H9 (cell line): Measurements from ENCODE around the gene ITGA7. TPM values are rescaled to one million over a fixed set of nuclear protein-coding genes. Genes with fewer than 3 reads are reported as not detected.

Source experiments
- DNase-seq: peaks from one replicate; pipeline ENCODE4 v3.0.0-alpha.2; 2017
- H2AFZ ChIP-seq: one replicate; pipeline ENCODE4 v1.6.1; 2013; ENCODE audit warnings: mild to moderate bottlenecking, low read length, control low read depth, moderate library complexity
- H2AK5ac ChIP-seq: 2 replicates; pipeline ENCODE4 v1.6.1; 2013; ENCODE audit warnings: low read length, control low read depth, mixed read lengths; ENCODE audit not compliant: insufficient read length
- H2BK120ac ChIP-seq: one replicate; pipeline ENCODE4 v1.6.1; 2013; ENCODE audit warnings: low read depth, mild to moderate bottlenecking, low read length, control low read depth, inconsistent platforms; ENCODE audit not compliant: poor library complexity, severe bottlenecking
- H2BK12ac ChIP-seq: 2 replicates; pipeline ENCODE4 v1.6.1; 2013; ENCODE audit warnings: low read length, control low read depth, mixed read lengths, low read depth; ENCODE audit not compliant: insufficient read length
- H2BK15ac ChIP-seq: 2 replicates; pipeline ENCODE4 v1.6.1; 2013; ENCODE audit warnings: low read depth, low read length, control low read depth
- H2BK20ac ChIP-seq: one replicate; pipeline ENCODE4 v1.6.1; 2013; ENCODE audit warnings: low read depth, mild to moderate bottlenecking, low read length, control low read depth, inconsistent platforms; ENCODE audit not compliant: poor library complexity, severe bottlenecking
- H2BK5ac ChIP-seq: 2 replicates; pipeline ENCODE4 v1.6.1; 2013; ENCODE audit warnings: low read length, control low read depth, mixed read lengths; ENCODE audit not compliant: insufficient read length
- H3K14ac ChIP-seq: 2 replicates; pipeline ENCODE4 v1.6.1; 2013; ENCODE audit warnings: low read length, control low read depth; ENCODE audit not compliant: insufficient read depth
- H3K18ac ChIP-seq: 2 replicates; pipeline ENCODE4 v1.6.1; 2013; ENCODE audit warnings: low read depth, mild to moderate bottlenecking, mixed read lengths, low read length, control low read depth; ENCODE audit not compliant: insufficient read length
- H3K23ac ChIP-seq: 2 replicates; pipeline ENCODE4 v1.6.1; 2013; ENCODE audit warnings: low read length, control low read depth, mixed read lengths, low read depth; ENCODE audit not compliant: insufficient read length
- H3K23me2 ChIP-seq: 2 replicates; pipeline ENCODE4 v1.6.1; 2013; ENCODE audit warnings: low read depth, mild to moderate bottlenecking, mixed read lengths, low read length, control low read depth; ENCODE audit not compliant: insufficient read length, poor library complexity, severe bottlenecking
- H3K27ac ChIP-seq: 2 replicates; pipeline ENCODE4 v1.5.1; 2013; ENCODE audit warnings: low read length, control low read depth, mixed read lengths, low read depth; ENCODE audit not compliant: insufficient read length
- H3K27me3 ChIP-seq: 2 replicates; pipeline ENCODE4 v1.6.1; 2013; ENCODE audit warnings: low read length, control low read depth, inconsistent platforms; ENCODE audit not compliant: insufficient read depth
- H3K4ac ChIP-seq: 2 replicates; pipeline ENCODE4 v1.6.1; 2013; ENCODE audit warnings: low read depth, mild to moderate bottlenecking, control low read depth, inconsistent platforms, low read length, moderate library complexity
- H3K4me1 ChIP-seq: 2 replicates; pipeline ENCODE4 v1.6.1; 2013; ENCODE audit warnings: low read length, control low read depth, inconsistent platforms; ENCODE audit not compliant: insufficient read depth
- H3K4me2 ChIP-seq: 2 replicates; pipeline ENCODE4 v1.6.1; 2013; ENCODE audit warnings: low read length, control low read depth, mixed read lengths; ENCODE audit not compliant: insufficient read length, insufficient read depth
- H3K56ac ChIP-seq: 2 replicates; pipeline ENCODE4 v1.6.1; 2013; ENCODE audit warnings: low read depth, mild to moderate bottlenecking, mixed read lengths, low read length, control low read depth; ENCODE audit not compliant: insufficient read length
- H3K79me1 ChIP-seq: 2 replicates; pipeline ENCODE4 v1.6.1; 2013; ENCODE audit warnings: low read depth, mild to moderate bottlenecking, moderate library complexity, low read length, control low read depth, inconsistent platforms; ENCODE audit not compliant: insufficient read depth, poor library complexity, severe bottlenecking
- H3K79me2 ChIP-seq: 2 replicates; pipeline ENCODE4 v1.6.1; 2013; ENCODE audit warnings: low read length, control low read depth, inconsistent platforms; ENCODE audit not compliant: insufficient read depth
- H3K9ac ChIP-seq: 2 replicates; pipeline ENCODE4 v1.6.1; 2013; ENCODE audit warnings: low read length, control low read depth, mixed read lengths; ENCODE audit not compliant: insufficient read length; ENCODE audit errors: extremely low read depth
- H3K9me3 ChIP-seq: one replicate; pipeline ENCODE4 v1.6.1; 2013; ENCODE audit warnings: low read depth, low read length, inconsistent platforms; ENCODE audit not compliant: control insufficient read depth
- H3T11ph ChIP-seq: one replicate; pipeline ENCODE4 v1.6.1; 2013; ENCODE audit warnings: mild to moderate bottlenecking, low read length, control low read depth, inconsistent platforms
- H4K20me1 ChIP-seq: one replicate; pipeline ENCODE4 v1.6.1; 2013; ENCODE audit not compliant: control insufficient read depth, insufficient read length, insufficient read depth
- H4K5ac ChIP-seq: 2 replicates; pipeline ENCODE4 v1.6.1; 2013; ENCODE audit warnings: low read depth, mild to moderate bottlenecking, mixed read lengths, low read length, control low read depth; ENCODE audit not compliant: insufficient read length
- H4K8ac ChIP-seq: replicated peaks from 2 replicates; pipeline ENCODE4 v1.6.1; 2013; ENCODE audit warnings: low read length, control low read depth, mixed read lengths, low read depth; ENCODE audit not compliant: insufficient read length
- H4K91ac ChIP-seq: 2 replicates; pipeline ENCODE4 v1.6.1; 2013; ENCODE audit warnings: low read depth, mild to moderate bottlenecking, moderate library complexity, mixed read lengths, low read length, control low read depth; ENCODE audit not compliant: insufficient read length
- H3K27ac Mint-ChIP-seq, 3 experiments: 2 replicates in 2 of 3; 3 replicates in 1 of 3; pipeline ENCODE4 v1.8.0; 2020 to 2021; ENCODE audit warnings: mixed read lengths in 3 of 3, mild to moderate bottlenecking in 1 of 3, moderate library complexity in 1 of 3
- H3K27me3 Mint-ChIP-seq: 2 replicates; pipeline ENCODE4 v1.8.0; 2021; ENCODE audit warnings: low read depth, mild to moderate bottlenecking, moderate library complexity, mixed read lengths
- H3K36me3 Mint-ChIP-seq, 3 experiments: 2 replicates in 2 of 3; 3 replicates in 1 of 3; pipeline ENCODE4 v1.8.0; 2020 to 2021; ENCODE audit warnings: low read depth in 3 of 3, mixed read lengths in 3 of 3; ENCODE audit not compliant: insufficient read depth in 1 of 3
- H3K4me1 Mint-ChIP-seq, 2 experiments: 2 replicates each; pipeline ENCODE4 v1.8.0; 2020; ENCODE audit warnings: mixed read lengths in 2 of 2
- H3K4me3 Mint-ChIP-seq, 2 experiments: 2 replicates in 1 of 2; 3 replicates in 1 of 2; pipeline ENCODE4 v1.8.0; 2020 to 2021; ENCODE audit warnings: mild to moderate bottlenecking in 2 of 2, mixed read lengths in 2 of 2, moderate library complexity in 1 of 2
- H3K9me3 Mint-ChIP-seq, 2 experiments: 2 replicates in 1 of 2; 3 replicates in 1 of 2; pipeline ENCODE4 v1.8.0; 2020; ENCODE audit warnings: mild to moderate bottlenecking in 2 of 2, mixed read lengths in 2 of 2, moderate library complexity in 1 of 2
- WGBS: extraction: QIAGEN DNeasy Blood & Tissue Kit; methylation state at CpG from one replicate; pipeline ENCODE4 v1.1.7; 2013; ENCODE audit warnings: missing lambda C conversion rate, low lambda C conversion rate, mixed read lengths; ENCODE audit not compliant: insufficient read length; ENCODE audit errors: extremely low coverage; 5-methylcytosine and 5-hydroxymethylcytosine counted together
- total RNA-seq: library from RNA; stranded (reverse); gene quantifications from 2 replicates; pipeline ENCODE4 v1.2.1, GENCODE V29; 2021
- TF ChIP-seq, protein P1 (sequence below): fragments of 200-600 bp; sonication (generic); conservative IDR thresholded peaks from 3 replicates; pipeline ENCODE4 v1.8.0; 2021; ENCODE audit warnings: antibody characterized with exemption, mild to moderate bottlenecking

Gene ITGA7
- total RNA-seq, 1 experiment from 2014 or later, result 119 TPM

GRCh38 chr12:55700255-55701018 is 7.3 kb downstream of the ITGA7 start:
- Histone ChIP-seq H4K8ac (no peak overlapping the region), H2BK120ac (no peak overlapping the region), H3K9me3 (no peaks in the 10 kb centered on the region), H4K5ac (no peak overlapping the region), H3T11ph (no peak overlapping the region), H3K23ac (no peak overlapping the region), H3K4me1 (no peaks in the 10 kb centered on the region), H4K20me1 (peaks cover 4% of the 10 kb centered on the region), H3K79me1 (peaks cover 5% of the 10 kb centered on the region), H2BK12ac (no peak overlapping the region), H3K14ac (no peak overlapping the region), H3K79me2 (no peaks in the 10 kb centered on the region), H3K23me2 (no peaks in the 10 kb centered on the region), H4K91ac (no peak overlapping the region), H2BK15ac (no peak overlapping the region), H3K27ac (no peak overlapping the region), H3K18ac (no peak overlapping the region), H2AK5ac (no peak overlapping the region), H3K4me2 (no peak overlapping the region), H2BK20ac (no peak overlapping the region), H3K27me3 (no peaks in the 10 kb centered on the region; the same call in 1 of the 2 replicates), H3K56ac (no peak overlapping the region), H2BK5ac (no peak overlapping the region), H3K9ac (no peak overlapping the region), H3K4ac (no peak overlapping the region), H2AFZ (no peak overlapping the region)
- no peaks in the 10 kb centered on the region for H3K9me3 Mint-ChIP-seq
- H3K27ac Mint-ChIP-seq, result no peak overlapping the region; a peak in 1 of 7 replicates
- H3K27me3 Mint-ChIP-seq, result no peaks in the 10 kb centered on the region
- no peak for DNase-seq
- no CpG with 5 or more reads among the region's 21 CpGs for WGBS
- peaks cover 10 to 35% (median 28%) of the 10 kb centered on the region in 3 experiments for H3K36me3 Mint-ChIP-seq
- H3K4me1 Mint-ChIP-seq, result peaks cover 6 to 10% of the 10 kb centered on the region in 2 experiments
- H3K4me3 Mint-ChIP-seq, result no peak overlapping the region
- TF ChIP-seq, protein P1, sequence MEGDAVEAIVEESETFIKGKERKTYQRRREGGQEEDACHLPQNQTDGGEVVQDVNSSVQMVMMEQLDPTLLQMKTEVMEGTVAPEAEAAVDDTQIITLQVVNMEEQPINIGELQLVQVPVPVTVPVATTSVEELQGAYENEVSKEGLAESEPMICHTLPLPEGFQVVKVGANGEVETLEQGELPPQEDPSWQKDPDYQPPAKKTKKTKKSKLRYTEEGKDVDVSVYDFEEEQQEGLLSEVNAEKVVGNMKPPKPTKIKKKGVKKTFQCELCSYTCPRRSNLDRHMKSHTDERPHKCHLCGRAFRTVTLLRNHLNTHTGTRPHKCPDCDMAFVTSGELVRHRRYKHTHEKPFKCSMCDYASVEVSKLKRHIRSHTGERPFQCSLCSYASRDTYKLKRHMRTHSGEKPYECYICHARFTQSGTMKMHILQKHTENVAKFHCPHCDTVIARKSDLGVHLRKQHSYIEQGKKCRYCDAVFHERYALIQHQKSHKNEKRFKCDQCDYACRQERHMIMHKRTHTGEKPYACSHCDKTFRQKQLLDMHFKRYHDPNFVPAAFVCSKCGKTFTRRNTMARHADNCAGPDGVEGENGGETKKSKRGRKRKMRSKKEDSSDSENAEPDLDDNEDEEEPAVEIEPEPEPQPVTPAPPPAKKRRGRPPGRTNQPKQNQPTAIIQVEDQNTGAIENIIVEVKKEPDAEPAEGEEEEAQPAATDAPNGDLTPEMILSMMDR, result no peak
